Measurements from ENCODE around the gene NRP1.
"Not testable (repeated sequence)": the region's sequence is repeated elsewhere in the genome, so short reads cannot be mapped to it uniquely, and the experiment has no call there.

The NRP1 gene

DNA sequence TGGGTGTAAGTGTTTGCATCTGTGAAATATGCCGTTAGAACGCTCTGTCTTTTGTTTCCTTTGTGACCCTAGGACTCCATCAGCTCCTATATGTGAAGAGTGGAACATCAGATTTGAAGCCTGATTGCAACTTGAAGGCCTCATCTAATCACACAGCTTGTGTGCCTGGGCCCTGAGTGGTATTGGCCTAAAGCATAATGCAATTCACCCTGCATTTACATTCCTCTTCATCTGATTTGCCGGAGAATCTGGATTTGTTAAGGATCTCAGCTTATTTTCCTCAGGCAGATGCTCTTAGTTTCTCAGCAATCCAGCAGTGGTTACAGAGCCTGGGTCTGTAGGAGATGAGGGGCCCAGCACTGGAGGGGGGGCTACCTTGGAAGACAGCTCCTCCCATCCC is 193.2 kb downstream of the NRP1 start:
- no peak for DNase-seq

DNA sequence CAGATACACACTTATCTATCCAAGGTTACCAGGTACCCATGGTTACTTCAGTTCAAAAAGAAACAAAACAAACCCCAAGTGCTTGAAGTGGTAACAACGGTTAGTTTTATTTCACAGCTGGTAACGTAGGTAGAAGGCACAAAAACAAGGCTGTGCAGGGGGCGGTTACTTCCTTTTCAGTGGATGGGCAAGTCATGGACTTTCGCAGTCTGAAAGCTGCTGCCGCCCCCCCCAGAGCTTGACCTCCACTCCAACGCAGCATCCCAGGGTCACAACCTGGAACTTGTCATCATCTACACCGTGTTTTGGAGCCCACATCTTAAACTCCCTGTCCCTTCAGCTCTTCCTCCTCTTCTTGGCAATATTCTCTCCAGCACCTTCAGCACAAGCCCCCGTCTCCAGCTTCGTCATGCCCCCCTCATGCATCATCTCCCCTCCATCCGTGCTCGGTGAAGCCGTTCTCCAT is 195.3 kb downstream of the NRP1 start:
- DNase-seq: no peak

DNA sequence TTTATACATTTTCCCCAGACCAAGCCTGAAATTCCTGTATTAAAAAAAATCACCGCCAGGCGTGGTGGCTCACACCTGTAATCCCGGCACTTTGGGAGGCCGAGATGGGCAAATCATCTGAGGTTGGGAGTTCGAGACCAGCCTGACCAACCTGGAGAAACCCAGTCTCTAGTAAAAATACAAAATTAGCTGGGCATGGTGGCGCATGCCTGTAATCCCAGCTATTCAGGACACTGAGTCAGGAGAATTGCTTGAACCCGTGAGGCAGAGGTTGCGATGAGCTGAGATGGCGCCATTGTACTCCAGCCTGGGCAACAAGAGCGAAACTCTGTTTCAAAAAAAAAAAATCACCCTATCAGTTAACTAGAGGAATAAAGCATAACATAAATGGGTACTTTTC is 195.8 kb downstream of the NRP1 start:
- DNase-seq: not testable (repeated sequence)

GRCh38 chr10:33137356-33138005 is 197.0 kb downstream of the NRP1 start:
- no peak for DNase-seq

GRCh38 chr10:33136781-33137180 is 197.7 kb downstream of the NRP1 start:
- DNase-seq: no peak

DNA sequence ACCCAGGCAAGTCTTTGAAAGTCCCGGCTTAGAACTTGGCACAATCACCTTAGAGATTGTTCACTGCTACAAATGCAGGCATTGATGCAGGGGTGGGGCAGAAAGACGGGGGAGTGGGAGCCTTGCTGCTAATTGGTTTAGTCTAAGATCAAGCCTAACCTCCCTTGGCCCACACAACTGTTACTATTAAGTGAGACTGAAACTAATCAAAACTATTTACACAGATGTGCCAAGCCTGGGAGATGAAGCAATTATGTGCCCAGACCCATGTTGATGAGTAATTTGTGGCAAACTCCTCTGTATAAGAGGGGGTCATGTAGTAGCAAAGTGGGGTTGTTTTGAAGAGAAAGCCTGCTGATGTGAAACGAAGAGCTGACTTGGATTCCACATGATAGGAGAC is 198.2 kb downstream of the NRP1 start:
- no peak for DNase-seq

GRCh38 chr10:33134011-33134751 is 200.3 kb downstream of the NRP1 start:
- DNase-seq: peak; percentile 40

GRCh38 chr10:33133557-33133956 is 200.9 kb downstream of the NRP1 start:
- no peak for DNase-seq

GRCh38 chr10:33132626-33133025 is 201.8 kb downstream of the NRP1 start:
- DNase-seq: no peak

GRCh38 chr10:33129996-33130386 is 204.5 kb downstream of the NRP1 start:
- DNase-seq: no peak

DNA sequence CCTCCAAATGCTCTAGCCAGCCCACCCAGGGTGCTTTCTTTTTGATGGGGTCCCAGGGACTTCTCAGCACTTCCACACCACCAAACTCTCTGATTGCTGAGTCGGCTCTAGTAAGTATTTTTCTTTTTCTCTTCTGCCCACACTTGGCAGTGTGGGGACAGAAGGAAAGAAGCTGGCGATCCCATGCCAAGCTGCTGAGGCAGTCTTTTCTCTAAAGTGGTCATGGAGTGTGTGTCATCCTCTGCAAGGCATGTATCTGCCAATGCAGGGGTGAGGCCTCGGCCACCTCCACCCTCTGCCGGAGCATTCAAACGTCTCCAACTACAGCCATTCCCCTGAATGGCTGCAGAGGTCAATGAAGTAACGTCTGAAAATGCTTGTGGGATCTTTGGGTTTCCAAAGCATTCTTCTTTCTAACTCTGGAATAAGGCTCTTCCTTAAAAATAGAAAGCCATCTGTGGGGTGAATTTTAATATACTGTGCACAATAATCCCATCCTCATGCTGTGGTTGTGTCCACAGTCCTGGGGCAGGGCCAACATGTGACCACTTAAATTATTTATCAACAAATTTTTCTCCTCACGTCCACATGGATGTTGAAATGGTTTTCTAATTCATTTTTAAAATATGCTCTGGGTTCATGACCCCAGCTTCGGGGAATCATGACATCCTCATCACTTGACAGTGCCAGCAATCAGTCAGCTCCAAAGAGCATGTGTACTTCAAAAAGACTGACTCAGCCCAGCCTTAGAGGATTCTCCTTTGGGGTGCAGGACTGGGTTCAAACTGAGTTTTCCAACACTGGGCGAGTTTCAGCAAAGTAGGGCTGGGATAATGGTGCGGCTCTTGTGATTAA is 205.1 kb downstream of the NRP1 start:
- no peak for DNase-seq

DNA sequence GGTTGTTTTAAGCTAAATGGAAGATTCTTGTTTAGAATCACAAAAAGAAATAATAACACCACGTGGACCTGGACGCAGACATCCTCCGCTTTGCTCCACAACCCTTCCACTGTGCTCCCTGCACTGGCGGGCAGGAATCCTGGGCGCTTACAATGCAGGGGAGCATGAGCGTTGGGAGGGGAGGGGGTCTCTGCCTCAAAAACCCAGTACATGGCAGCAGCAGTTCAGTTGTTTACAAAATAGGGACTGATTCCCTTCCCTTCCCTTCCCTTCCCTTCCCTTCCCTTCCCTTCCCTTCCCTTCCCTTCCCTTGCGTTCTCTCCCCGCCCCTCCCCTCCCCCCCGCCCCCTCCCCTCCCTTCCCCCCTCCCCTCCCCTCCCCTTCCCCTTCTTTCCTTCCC is 206.8 kb downstream of the NRP1 start:
- no peak for DNase-seq
